Measurements from ENCODE around the gene MYO3B. TPM values are rescaled to one million over a fixed set of nuclear protein-coding genes. Genes with fewer than 3 reads are reported as not detected.

The MYO3B gene
- total and polyA plus RNA-seq, 2 donors (not counting 3 experiments of a cell fraction or from before 2014, with no cell fraction given): 0.03 TPM; not detected in 1

DNA sequence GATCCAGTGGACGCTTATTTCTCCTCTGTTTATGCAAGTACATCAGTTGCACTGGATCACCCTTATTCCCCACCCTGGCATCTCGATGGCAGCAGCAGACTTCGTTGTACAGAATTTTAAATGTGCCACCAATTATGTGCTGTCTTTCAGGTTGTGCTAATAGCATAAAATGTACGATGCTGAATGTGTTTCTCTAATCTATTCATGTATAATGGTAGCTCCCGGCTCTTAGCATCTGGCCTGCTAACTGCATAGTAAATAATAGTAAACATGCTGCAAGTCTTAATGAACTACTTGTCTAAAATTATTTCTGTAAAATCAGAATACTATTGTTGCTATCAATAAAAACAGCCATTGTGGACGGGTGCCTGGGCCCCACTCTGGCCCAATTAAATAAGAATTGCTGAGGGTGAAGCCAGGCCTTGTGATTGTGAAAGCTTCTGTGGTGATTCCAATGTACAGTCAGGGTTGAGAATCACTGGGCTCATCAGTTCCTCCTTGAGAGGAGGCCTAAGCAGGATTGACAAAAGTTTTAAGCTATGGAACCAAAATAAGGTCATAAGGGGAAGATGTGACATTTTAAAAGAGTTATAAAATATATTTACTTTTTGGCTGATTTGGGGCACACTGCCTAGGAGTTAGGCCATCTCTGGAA, 14.4 kb upstream of the MYO3B start:
- dilution Hi-C loops (cut with MboI; ENCODE audit: extremely low pct_ligation_motif_present, low sequenced_read_pairs): no loop called here
- CTCF ChIA-PET: interaction anchor here (1.2 to 2.0 kb wide), 2 partner anchors 8 to 15 kb away, joined by 3 to 13 read pairs; no protein-coding TSS in a partner anchor
- DNase-seq (ENCODE audit: low read depth, low spot score): no peak

DNA sequence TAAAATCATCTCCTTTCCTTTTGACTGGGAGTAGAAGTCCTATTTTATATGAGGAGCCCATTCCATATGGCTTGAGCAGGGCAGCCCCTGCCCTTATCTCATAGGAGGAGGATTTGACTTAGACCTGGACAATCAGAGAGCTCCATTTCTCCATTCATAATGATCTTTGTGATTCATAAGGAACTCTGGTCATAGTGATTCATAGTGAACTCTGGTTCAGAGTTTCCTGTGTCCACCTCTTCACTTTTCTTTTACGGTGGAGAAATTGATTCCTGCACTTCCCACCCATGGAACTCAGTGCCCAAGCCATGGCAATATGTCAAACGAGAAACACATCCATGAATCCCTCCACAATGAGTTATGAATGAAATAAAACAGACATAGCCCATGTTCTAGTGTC, 12.8 kb upstream of the MYO3B start:
- FAIRE-seq (peak; percentile 71), DNase-seq (ENCODE audit: low read depth, low spot score) (peak; percentile 58)
- no peak overlapping the region for H3K9ac ChIP-seq (replicated peaks; ENCODE audit: extremely low read depth, insufficient read depth, low read length)
- H3K4me1 ChIP-seq (ENCODE audit: control insufficient read depth, extremely low read depth, insufficient read depth, low read length): no peaks in the 10 kb centered on the region
- ChIA-PET POLR2A (no interaction called here), CTCF (interaction anchor here (0.5 to 2.0 kb wide), 4 partner anchors 10 to 469 kb away, joined by 3 to 13 read pairs (median 4); no protein-coding TSS in a partner anchor)
- no peak overlapping the region for H2AFZ ChIP-seq (ENCODE audit: low read depth, low read length)
- no peak overlapping the region for H3K27ac ChIP-seq (ENCODE audit: insufficient read depth, low read depth, low read length)
- no peaks in the 10 kb centered on the region for H3K79me2 ChIP-seq (ENCODE audit: control insufficient read depth, insufficient read depth, low read length)
- H3K9me1 ChIP-seq (replicated peaks; ENCODE audit: control insufficient read depth, extremely low read depth, insufficient read depth, low read length): no peaks in the 10 kb centered on the region
- no peaks in the 10 kb centered on the region for H3K27me3 ChIP-seq (ENCODE audit: control insufficient read depth in 2 of 2, insufficient read depth in 2 of 2, low read length in 2 of 2)
- H4K20me1 ChIP-seq (replicated peaks; ENCODE audit: control insufficient read depth, extremely low read depth, insufficient read depth, low read length): no peaks in the 10 kb centered on the region
- no peak overlapping the region for H3K4me3 ChIP-seq (replicated peaks in 1 of 3; ENCODE audit: insufficient read depth in 1 of 3, low read depth in 1 of 3, low read length in 3 of 3)
- peak overlapping the region; percentile 23 for H3K4me2 ChIP-seq (ENCODE audit: insufficient read depth, low read length)
- intact Hi-C loops (cut with micrococcal nuclease): no loop called here
- no peaks in the 10 kb centered on the region for H3K9me3 ChIP-seq (replicated peaks; ENCODE audit: control insufficient read depth, insufficient read depth, low read length)
- dilution Hi-C loops (cut with MboI; ENCODE audit: extremely low pct_ligation_motif_present, low sequenced_read_pairs): no loop called here
- no peaks in the 10 kb centered on the region for H3K36me3 ChIP-seq (ENCODE audit: control insufficient read depth in 2 of 2, extremely low read depth in 1 of 2, insufficient read depth in 2 of 2, low read length in 2 of 2)
- BruUV-seq (replicated peaks): no TSS peak
- TF ChIP-seq, protein P1, sequence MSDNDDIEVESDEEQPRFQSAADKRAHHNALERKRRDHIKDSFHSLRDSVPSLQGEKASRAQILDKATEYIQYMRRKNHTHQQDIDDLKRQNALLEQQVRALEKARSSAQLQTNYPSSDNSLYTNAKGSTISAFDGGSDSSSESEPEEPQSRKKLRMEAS (IDR thresholded peaks at IDR 0.05; ENCODE audit: insufficient read depth, insufficient read length): no peak
- TF ChIP-seq, protein P2, sequence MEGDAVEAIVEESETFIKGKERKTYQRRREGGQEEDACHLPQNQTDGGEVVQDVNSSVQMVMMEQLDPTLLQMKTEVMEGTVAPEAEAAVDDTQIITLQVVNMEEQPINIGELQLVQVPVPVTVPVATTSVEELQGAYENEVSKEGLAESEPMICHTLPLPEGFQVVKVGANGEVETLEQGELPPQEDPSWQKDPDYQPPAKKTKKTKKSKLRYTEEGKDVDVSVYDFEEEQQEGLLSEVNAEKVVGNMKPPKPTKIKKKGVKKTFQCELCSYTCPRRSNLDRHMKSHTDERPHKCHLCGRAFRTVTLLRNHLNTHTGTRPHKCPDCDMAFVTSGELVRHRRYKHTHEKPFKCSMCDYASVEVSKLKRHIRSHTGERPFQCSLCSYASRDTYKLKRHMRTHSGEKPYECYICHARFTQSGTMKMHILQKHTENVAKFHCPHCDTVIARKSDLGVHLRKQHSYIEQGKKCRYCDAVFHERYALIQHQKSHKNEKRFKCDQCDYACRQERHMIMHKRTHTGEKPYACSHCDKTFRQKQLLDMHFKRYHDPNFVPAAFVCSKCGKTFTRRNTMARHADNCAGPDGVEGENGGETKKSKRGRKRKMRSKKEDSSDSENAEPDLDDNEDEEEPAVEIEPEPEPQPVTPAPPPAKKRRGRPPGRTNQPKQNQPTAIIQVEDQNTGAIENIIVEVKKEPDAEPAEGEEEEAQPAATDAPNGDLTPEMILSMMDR (IDR thresholded peaks at IDR 0.05; ENCODE audit: extremely low read depth in 1 of 2, insufficient read depth in 1 of 2, low read depth in 1 of 2, low read length in 2 of 2): no peak
- TF ChIP-seq FOS (IDR thresholded peaks at IDR 0.05; ENCODE audit: borderline replicate concordance, insufficient read depth, low read length): peak; percentile 90
- no peak for TF ChIP-seq POLR2A (IDR thresholded peaks at IDR 0.05; ENCODE audit: low read depth, low read length)
- TF ChIP-seq EZH2 (IDR thresholded peaks at IDR 0.05; ENCODE audit: borderline replicate concordance, low read depth, low read length, severe bottlenecking): no peak
- no peak for TF ChIP-seq GATA2 (IDR thresholded peaks at IDR 0.05; ENCODE audit: insufficient read depth, insufficient read length, low read depth, low read length)
- TF ChIP-seq MYC (IDR thresholded peaks at IDR 0.05; ENCODE audit: low read depth, low read length): no peak
- TF ChIP-seq JUN (IDR thresholded peaks at IDR 0.05; ENCODE audit: borderline replicate concordance, insufficient read depth, insufficient read length, low read depth): peak; percentile 37
- TF ChIP-seq POLR2AphosphoS5 (IDR thresholded peaks at IDR 0.05; ENCODE audit: insufficient read depth, low read depth, low read length): no peak

More for the DNA sequence above, 14.4 kb upstream of the MYO3B start:
- no peaks in the 10 kb centered on the region for H3K27me3 ChIP-seq (ENCODE audit: control insufficient read depth in 2 of 2, insufficient read depth in 2 of 2, low read length in 2 of 2)
- no peak overlapping the region for H3K4me2 ChIP-seq (ENCODE audit: insufficient read depth, low read length)
- no peaks in the 10 kb centered on the region for H4K20me1 ChIP-seq (replicated peaks; ENCODE audit: control insufficient read depth, extremely low read depth, insufficient read depth, low read length)
- POLR2A ChIA-PET: no interaction called here
- TF ChIP-seq, protein P2 (IDR thresholded peaks at IDR 0.05; ENCODE audit: extremely low read depth in 1 of 2, insufficient read depth in 1 of 2, low read depth in 1 of 2, low read length in 2 of 2): no peak
- no peaks in the 10 kb centered on the region for H3K79me2 ChIP-seq (ENCODE audit: control insufficient read depth, insufficient read depth, low read length)
- no peaks in the 10 kb centered on the region for H3K4me1 ChIP-seq (ENCODE audit: control insufficient read depth, extremely low read depth, insufficient read depth, low read length)
- H3K9ac ChIP-seq (replicated peaks; ENCODE audit: extremely low read depth, insufficient read depth, low read length): no peak overlapping the region
- no TSS peak for BruUV-seq (replicated peaks)
- intact Hi-C loops (cut with micrococcal nuclease): no loop called here
- FAIRE-seq: no peak
- no peak overlapping the region for H3K4me3 ChIP-seq (replicated peaks in 1 of 3; ENCODE audit: insufficient read depth in 1 of 3, low read depth in 1 of 3, low read length in 3 of 3)
- H3K9me1 ChIP-seq (replicated peaks; ENCODE audit: control insufficient read depth, extremely low read depth, insufficient read depth, low read length): no peaks in the 10 kb centered on the region
- no peak overlapping the region for H3K27ac ChIP-seq (ENCODE audit: insufficient read depth, low read depth, low read length)
- H3K9me3 ChIP-seq (replicated peaks; ENCODE audit: control insufficient read depth, insufficient read depth, low read length): no peaks in the 10 kb centered on the region
- no peaks in the 10 kb centered on the region for H3K36me3 ChIP-seq (ENCODE audit: control insufficient read depth in 2 of 2, extremely low read depth in 1 of 2, insufficient read depth in 2 of 2, low read length in 2 of 2)
- H2AFZ ChIP-seq (ENCODE audit: low read depth, low read length): no peak overlapping the region
